GM20431 (cell line): Measurements from ENCODE around the gene STXBP4.

ENCODE experiments used
- in situ Hi-C: fragments of 300-500 bp; cut with MseI, MboI; formaldehyde crosslinking; loops from one replicate; pipeline ENCODE4 v1.15.0; 2020; ENCODE audit warnings: low sequenced_read_pairs; ENCODE audit not compliant: unreplicated experiment

STXBP4 gene

GRCh38 chr17:55208078-55208812 lies 239.7 kb downstream of the STXBP4 start:
- in situ Hi-C loops = loop anchor here (25.0 kb wide), 1 partner anchor 104 kb away; no protein-coding TSS in a partner anchor

GRCh38 chr17:55210292-55210691 lies 241.7 kb downstream of the STXBP4 start:
- in situ Hi-C loops = loop anchor here (25.0 kb wide), 1 partner anchor 102 kb away; no protein-coding TSS in a partner anchor

GRCh38 chr17:55212880-55213279 lies 244.3 kb downstream of the STXBP4 start:
- in situ Hi-C loops = loop anchor here (25.0 kb wide), 1 partner anchor 99 kb away; no protein-coding TSS in a partner anchor

- in situ Hi-C loops = loop anchor here (25.0 kb wide), 1 partner anchor 97 kb away; no protein-coding TSS in a partner anchor
Measured at GRCh38 chr17:55215711-55216110, 247.1 kb downstream of the STXBP4 start.

- in situ Hi-C loops = loop anchor here (25.0 kb wide), 1 partner anchor 95 kb away; no protein-coding TSS in a partner anchor
Measured at GRCh38 chr17:55216888-55217287, 248.3 kb downstream of the STXBP4 start.

- in situ Hi-C loops = loop anchor here (25.0 kb wide), 1 partner anchor 93 kb away; no protein-coding TSS in a partner anchor
Measured at GRCh38 chr17:55219459-55219858, 250.9 kb downstream of the STXBP4 start.

GRCh38 chr17:55219934-55220333 lies 251.4 kb downstream of the STXBP4 start:
- in situ Hi-C loops = loop anchor here (25.0 kb wide), 1 partner anchor 92 kb away; no protein-coding TSS in a partner anchor
